ENCODE measurements around the gene ZNRF3.
"Not testable (repeated sequence)": the region's sequence is repeated elsewhere in the genome, so short reads cannot be mapped to it uniquely, and the experiment has no call there.

Gene ZNRF3

DNA sequence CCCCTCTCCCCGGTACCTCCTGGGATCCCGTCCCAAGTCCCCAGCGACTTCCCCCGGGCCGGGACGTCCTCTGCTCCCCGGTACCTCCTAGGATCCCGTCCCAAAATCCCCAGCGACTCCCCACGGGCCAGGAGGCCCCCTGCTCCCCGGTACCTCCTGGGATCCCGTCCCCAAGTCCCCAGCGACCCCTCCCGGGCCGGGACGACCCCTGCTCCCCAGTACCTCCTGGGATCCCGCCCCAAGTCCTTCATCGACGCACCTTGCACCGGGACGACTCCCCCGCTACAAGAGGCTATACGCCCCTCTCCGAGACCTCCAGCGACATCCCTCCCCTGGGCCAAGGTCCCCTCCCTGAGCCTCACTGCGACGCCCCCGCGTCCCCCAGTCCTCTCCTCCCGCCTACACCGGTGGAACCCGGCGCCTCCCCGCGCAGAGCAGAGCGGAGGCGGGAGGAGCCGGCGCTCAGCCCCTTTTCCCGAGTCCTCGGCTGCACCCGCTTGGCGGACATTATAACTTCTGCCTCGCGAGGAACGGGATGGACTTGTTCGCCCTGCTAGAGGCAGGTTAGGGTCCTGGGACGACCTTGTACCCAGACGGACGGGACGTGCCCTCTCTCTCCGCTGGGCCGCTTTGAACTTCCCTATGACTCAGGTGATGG lies 190.4 kb downstream of the ZNRF3 start:
- DNase-seq = no peak

DNA sequence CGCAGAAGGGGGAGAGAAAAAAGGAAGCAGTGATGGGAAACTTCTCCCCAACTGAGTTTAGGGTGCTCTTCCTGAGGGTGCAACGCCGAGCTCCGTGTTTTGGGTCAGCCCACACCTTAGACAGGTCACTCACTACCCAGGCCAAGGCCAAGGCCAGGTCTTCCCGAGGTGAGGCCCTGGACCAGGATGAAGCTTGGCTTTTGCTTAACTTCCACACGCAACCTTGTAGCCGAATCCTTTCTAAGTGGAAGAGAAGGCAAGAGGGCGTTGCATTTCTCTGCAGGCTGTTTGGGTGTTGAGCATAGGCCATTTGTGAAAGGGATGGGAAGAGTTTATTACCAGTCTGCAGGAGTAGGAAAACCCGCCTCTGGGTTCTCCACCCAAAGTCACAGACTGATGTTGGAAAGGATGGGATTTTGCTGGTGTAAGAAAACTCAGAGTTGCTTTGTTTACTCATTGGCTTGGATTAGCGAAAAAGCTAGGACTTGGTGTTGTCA lies 191.0 kb downstream of the ZNRF3 start:
- no peak for DNase-seq

DNA sequence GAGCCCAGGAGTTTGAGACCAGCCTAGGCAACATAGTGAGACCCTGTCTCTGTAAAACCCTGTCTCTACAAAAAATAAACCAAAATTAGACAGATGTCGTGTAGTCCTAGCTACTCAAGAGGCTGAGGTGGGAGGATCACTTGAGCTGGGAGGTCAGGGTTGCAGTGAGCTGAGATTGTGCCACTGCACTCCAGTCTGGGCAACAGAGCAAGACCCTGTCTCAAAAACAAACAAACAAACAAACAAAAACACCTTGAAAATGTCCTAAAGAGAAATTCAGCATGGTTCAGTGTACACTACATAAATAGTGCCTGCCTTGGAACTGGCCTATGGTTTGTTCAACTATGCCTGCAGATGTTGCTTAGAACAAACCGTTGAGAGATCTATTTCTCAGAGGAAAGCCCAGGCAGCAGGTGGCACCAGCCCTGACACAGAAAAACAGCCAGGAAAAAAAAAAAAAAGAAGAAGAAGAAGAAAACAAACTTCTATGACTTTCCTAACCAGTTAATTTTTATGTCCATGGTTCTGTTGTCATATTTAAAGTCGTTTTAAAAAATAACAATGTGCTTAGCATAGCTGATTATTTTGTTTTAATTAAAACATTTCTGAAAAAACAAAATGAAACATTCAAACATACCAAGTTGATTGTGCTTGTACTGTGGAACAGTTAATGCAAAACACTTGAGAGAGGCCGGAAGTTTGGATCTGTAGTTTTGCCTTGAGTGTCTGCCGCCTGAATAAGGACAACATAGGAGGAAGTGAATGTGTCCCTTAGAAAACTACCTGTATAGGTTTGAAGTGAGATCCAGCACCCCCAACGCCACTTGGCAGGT lies 194.9 kb downstream of the ZNRF3 start:
- DNase-seq = no peak

DNA sequence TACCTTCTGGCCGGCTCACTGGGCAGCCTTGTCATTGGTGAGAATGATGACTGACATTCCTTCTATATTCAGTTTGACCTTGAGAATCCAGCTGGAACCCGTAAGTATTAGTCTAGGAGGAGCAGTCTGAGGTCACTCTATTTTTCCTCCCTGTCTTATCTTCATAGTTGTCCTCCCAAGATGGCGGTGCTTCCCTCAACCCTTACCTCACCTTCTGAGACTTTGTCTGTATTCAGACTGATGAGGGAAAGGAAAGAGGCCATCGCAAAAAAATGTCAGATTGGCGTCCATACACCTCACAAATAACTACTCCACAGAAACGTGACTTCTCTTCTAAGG lies 195.5 kb downstream of the ZNRF3 start:
- DNase-seq = no peak

DNA sequence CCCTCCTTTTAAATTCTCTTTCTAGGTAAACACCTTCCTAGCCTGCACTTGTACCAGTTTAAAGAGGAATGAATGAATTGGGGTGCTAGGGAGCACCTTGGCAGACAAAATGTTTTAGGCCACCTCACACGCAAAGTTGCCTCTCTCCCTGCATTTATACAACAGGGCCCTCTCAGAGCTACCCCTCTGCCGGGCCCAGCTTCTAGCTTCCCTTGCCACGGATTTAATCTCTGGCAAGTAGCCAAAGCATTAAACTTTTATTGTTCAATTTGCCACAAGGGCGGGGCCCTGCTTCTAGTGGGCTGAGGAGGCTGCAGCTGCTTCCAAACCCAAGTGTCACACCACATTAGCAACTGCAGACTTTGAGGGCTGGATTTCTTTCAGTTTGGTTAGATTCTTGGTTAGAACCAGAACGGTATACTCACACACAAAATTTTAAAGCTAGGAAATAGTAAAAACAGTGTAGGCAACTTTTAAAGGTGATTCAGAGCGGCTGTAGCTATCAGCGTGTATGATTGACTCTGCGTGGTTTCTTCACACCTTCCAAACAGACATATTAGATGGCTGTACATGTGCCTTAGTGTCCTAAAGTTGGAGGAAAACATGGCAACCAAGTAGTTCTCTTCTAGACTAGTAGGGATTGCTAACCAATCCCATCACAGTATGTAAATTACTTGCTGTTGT lies 196.0 kb downstream of the ZNRF3 start:
- peak; percentile 88 to 92 for DNase-seq

DNA sequence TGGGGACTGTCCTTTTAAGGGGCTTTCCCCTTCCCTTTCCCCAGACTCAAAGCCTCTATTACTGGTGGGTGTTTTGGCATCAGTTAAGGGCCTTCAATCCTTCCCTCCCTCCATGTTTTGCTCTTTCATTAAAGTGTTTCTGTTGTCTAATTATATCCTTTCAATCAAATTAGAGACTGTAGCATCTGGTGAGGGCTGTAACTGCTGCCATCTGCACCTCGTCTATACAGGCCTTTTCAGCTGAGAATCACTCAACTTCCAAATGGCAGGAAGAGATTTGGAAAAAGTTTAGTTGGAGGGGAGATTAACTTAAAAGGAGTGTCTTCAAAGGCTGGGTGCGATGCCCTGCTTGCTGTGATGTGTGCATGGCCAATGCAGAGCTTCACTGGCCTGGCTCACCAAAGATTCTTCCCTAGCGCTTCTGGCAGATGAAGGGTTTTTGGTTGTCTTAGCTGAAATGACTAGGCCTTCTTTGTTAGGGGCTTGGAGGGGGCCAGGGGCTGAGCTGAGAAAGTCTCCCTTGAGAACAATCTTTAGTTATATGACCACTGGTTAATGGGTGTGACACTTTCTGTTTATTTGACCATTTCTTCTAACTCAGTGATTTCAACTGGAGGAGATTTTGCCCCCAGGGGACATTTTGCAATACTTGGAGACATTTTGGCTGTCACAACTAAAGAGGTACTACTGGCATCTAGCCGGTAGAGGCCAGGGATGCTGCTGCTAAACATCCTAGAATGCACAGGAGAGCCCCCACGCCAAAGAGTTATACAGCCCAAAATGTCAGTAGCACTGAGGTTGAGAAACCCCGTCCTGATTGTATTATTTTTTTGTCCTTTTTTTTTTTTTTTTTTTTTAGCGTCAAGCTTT lies 197.0 kb downstream of the ZNRF3 start:
- no peak for DNase-seq

DNA sequence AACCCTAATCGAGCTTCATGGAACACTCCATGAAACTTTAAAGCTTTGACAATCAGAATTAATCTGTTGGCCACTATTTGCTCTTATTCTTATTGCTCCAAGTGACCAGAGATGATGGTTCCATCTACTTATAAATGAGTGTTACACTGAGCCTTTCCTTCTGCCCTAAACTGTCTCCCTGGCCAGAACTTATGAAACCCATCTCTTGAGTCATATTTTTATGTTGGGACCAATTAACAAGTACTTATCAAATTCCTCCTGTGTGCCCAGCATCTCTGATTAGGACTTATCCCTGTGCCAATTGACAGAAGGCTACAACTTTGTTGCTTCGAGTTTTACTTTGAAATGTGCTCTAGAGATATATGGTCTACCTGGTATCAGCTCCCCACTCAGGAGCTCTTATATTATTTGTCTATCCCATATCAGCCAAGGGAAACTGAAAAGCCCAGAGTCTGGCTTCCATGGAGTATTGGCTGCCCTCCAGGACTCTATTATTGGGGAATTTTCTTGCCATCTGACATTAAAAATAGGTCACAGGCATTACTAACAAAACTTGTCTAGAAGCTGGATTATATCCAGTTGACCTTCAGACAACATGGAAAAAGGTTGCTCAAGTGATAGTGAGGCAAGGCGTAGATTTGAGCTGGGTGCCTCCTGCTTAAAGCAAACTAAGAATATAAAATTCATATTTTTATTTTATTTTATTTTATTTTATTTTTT lies 198.3 kb downstream of the ZNRF3 start:
- DNase-seq = no peak

DNA sequence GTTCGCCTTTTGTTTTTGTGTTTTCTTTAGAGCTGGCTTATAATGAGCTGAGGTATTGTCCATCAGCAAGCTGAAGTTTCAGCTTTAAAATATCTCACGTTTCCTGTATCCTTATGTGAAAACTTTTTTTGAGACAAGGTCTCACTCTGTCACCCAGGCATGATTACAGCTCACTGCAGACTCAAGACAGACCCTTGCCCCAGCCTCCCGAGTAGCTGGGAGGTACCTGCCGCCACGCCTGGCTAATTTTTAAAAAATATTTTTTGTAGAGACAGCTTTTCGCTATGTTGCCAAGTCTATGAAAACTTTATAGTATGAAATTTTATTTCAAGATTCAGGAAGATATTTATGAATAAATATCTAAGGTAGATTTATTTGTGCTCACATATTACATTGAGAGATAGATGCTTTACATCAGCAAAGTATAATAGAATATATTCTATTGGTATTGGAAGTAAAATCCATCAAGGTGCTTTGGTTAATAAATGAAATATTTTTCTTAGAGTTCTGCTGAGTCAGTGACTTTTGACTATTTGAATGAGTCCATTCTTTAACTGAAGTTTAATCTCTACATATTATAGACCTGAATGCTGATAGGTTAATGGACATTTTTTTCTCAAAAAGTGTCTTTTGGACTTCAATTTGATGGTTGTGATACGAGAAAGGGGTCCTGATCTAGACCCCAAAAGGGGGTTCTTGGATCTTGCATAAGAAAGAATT lies 199.6 kb downstream of the ZNRF3 start:
- DNase-seq = no peak

DNA sequence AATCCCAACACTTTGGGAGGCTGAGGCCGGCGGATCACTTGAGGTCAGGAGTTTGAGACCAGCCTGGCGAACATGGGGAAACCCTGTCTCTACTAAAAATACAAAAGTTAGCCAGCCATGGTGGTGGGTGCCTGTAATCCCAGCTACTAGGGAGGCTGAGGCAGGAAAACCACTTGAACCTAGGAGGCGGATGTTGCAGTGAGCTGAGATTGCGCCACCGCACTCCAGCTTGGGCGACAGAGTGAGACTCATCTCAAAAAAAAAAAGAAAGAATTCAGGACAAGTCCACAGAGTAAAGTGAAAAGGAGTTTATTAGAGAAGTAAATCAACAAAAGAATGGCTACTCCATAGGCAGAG lies 200.2 kb downstream of the ZNRF3 start:
- not testable (repeated sequence) for DNase-seq

DNA sequence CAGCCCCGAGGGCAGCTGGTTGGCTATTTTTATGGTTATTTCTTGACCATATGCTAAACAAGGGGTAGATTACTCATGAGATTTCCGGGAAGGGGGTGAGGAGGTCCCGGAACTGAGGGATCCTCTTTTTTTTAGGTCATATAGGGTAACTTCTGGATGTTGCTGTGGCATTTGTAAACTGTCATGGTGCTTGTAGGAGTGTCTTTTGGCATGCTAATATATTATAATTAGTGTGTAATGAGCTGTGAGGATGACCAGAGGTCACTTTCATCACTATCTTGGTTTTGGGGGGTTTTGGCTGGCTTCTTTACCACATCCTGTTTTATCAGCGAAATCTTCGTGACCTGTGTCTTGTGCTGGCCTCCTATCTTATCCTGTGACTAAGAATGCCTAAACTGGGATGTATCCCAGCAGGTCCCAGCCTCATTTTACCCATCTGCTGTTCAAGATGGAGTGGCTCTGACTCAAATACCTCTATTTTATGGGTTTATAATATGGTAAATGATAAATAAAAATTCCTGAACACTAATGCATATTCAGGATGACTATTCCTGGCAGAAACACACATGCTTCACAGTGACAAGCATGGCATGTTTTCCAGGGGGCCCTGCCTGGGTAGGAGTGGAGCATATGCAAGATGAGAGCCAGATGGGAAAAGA lies 200.7 kb downstream of the ZNRF3 start:
- DNase-seq = no peak

DNA sequence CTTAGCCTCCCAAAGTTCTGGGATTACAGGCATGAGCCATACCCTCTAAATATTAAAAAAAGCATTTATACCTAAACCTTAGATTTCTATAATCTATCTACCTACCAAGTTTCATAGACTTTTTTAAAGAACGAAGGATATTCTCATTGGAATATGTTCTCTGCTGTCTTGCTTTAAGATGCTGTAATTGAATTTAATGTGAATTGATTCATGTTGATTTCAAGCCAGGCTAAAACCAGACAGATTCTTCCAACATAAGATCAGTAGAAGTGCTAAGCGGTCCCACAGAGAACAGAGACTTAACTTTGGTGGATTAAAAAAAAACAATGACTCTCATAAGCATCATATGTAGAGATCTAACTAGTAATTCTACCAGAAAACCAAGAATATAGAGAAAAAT lies 203.6 kb downstream of the ZNRF3 start:
- DNase-seq = no peak

DNA sequence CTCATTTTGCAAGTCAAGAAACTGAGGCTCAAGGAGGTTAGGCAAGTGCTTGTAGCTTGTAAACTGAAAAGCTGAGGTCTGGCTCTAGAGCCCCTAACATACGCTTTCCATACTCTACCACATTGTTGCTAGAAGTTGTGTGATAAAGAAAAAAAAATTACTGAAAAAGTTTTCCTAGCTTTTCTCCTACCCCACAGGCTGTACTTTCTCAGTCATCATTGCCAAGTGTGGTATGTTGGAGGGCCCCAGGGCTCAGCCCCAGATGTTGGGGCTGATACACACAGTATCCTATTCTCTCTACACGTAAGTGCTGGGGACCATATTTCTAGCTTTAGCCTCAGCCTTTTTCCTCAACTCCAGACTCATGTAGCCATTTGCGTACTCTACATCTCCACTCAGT lies 205.4 kb downstream of the ZNRF3 start:
- DNase-seq = no peak

DNA sequence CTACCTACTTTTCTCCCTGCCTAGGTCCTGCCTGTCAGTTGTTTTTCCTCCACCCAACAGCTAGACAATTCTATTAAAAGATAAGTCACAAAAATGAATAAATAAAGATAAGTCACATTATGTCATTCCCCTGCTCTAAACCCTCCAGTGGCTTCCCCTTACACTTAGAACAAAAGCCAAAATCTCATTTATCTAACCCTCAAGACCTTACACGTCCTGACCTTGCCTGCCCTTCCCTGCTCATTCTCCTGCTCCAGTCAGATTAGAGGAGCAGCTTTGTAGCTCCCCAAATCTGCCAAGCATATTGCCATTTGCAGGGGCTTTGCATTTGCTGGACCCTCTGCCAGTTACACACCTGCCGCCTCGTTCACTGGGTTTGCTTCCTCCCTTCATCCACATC lies 206.1 kb downstream of the ZNRF3 start:
- no peak for DNase-seq

DNA sequence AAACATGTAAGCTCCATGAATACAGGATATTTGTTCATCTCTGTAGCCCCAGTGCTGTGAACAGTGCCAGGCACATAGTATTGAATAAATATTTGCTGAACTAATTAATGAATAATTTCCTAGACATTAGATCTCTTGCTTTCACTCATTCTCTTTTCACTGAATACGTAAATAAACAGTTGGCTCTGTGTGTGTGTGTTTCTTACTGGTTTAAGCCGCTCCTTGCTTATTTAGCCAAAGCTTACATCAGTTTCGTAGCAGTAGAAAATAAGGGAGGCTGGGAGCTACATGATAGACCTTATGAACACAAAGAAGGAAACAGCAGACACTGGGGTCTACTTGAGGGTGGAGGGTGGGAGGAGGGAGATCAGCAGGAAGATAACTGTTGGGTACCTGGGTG lies 206.7 kb downstream of the ZNRF3 start:
- DNase-seq = no peak

DNA sequence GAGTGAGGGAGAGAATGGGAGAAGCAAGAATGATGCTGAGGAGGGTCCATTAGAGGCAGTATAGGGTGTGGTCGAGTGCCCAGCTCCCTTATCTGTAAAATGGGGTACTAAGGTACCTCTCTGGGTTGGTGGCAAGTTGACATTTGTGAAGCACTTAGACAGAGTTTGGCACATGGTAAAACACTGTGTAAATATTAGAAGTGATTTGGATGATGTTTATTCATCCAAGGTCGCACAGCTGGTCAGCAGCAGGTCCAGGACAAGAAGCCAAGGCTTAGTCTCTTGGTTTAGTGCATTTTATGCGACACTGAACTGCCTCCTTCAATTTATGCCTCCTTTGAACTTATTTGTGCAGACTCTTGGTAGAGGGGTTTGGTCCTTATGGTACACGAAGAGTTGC lies 208.9 kb downstream of the ZNRF3 start:
- no peak for DNase-seq

DNA sequence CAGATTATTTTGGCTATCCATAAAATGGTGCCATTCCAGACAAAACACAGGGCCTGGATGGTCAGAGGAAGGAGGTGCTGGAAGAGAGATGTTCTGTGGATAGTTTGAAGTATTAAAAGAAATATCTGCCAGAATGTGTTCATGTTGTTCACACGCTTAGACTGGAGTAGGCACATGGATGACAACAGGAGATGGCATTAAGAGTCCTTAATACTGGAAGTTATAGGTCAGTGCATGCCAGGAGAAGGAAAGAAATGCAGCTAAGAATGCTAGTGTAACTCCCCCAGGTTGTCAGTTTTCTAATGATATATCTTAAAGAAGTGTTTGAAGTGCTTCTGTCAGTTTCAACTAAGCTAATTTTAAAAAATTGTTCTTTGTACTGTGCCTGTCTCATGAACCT lies 209.7 kb downstream of the ZNRF3 start:
- no peak for DNase-seq

DNA sequence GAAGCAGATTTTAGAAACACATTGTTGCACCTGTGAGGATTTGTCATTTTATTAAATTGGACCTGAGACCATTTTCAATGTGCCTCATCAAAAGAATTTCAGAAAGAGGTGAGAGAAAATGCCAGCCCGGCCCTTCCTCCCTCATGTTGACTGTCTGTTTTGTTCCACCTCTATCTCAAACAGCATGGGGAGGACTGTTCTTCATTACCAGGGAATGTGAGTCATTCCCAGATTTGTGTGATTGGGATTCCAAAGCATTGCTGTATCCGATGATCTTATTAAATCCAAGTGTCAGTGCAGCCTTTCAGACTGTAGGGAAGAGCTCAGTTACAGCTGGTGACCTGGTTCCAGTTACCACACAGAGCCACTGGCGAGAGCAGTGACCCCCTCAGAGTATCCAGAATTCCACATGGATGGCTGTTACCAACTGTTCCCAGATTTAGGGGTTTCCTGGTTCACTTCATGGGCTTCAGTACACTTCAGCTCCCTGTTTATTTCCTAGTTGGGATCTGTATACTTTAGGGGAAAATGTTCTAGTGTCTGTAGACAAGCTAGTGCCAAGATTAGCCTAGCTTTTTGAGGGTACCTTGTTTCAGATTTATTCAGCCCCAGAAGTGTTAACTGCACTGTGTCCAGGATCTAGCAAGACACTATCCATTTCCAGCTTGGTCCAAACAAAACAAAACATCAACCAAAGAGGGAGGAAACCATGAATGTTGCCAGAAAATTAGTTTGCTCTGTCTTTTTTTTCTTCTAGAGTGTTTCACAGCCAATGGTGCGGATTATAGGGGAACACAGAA lies 210.3 kb downstream of the ZNRF3 start:
- DNase-seq = no peak

DNA sequence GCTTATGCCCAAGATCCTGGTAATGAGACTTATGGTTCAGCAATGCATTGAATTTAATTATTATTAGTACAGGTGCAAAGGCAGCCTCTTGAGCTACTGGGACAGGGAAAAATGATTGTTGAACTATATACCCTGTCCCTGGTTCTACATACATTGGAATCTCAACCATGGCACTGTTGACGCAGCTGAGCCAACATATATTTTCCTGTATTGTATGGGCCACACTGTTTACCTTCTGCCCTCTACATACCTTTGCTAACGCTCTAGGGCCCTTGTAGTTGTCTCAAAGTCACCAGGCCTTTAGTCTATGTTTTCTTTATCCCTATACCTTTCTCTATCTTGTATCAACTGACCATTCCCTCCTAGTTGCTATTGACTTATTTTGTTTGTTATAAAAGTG lies 212.1 kb downstream of the ZNRF3 start:
- peak; percentile 45 to 55 for DNase-seq

DNA sequence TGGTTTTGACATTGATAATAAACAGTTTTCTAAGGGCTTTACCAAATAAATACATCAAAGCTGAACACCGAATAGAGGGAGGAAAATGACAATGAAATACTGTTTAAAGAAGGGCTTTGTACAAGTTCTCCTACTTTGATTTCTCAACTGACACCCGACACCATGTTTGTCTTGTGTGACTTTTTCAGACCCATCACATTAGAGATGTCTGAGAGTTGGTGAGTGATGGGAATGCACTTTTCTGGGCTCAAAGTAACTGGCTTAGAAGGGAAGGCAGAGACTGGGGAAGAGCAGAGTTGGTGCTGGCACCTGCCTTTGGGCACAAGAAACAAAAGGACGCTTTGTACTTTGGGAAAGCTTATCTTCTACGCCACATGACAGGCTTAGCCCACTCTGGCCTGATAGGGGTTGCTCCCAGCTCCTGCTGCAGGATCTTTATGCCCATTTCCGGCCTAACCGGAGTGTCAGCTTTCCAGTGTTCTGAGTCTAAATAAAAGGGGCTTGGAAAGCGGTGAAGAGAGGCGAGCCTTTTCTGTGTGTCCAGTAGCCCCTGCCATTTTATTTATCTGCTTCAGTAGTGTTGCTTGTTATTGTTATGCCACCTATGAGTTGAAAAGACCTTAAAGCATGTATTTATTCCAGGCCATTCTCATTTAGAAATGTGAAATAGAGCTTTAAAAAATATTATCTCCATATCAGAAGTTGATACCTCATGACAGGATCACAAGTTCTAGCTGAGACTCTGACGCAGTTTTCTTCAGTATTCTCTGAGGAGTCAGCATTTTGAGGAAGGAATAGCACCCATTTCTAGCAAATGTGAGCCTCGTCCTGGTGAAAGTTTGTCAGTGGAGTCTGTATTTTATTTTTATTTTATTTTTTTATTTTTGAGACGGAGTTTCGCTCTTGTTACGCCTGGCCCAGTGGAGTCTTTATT lies 213.6 kb downstream of the ZNRF3 start:
- DNase-seq = no peak
